Heart left ventricle (tissue), 16 donors: ENCODE data around the gene BBS4. TPM values are rescaled to one million over a fixed set of nuclear protein-coding genes. Genes with fewer than 3 reads are reported as not detected.
"Not testable (repeated sequence)": the region's sequence is repeated elsewhere in the genome, so short reads cannot be mapped to it uniquely, and the experiment has no call there.

Experiments used
- ATAC-seq, 4 donors: fragments of 200-7000 bp; cut with Tn5 transposase; one replicate each; pipeline ENCODE4 v1.9.1; 2020 to 2022; ENCODE audit warnings: moderate library complexity in 4 of 4, mild to moderate bottlenecking in 3 of 4, moderate number of reproducible peaks in 1 of 4
- DNase-seq, 5 donors: peaks; one replicate each; pipeline ENCODE4 v3.0.0-alpha.2; 2020
- H3K27ac ChIP-seq, 12 donors: fragments of 200-600 bp; sonication (generic) in 4 of 12; one replicate each; pipeline versions ENCODE4 v1.5.0 to v1.8.0; 2016 to 2022; ENCODE audit warnings: mild to moderate bottlenecking in 2 of 12
- H3K27me3 ChIP-seq, 9 donors: fragments of 200-600 bp; sonication (generic) in 2 of 9; one replicate each; pipeline versions ENCODE4 v1.5.1 to v1.8.0; 2016 to 2022; ENCODE audit warnings: mild to moderate bottlenecking in 3 of 9
- H3K36me3 ChIP-seq, 9 donors: fragments of 200-600 bp; sonication (generic) in 2 of 9; one replicate each; pipeline versions ENCODE4 v1.5.0 to v1.8.0; 2018 to 2022; ENCODE audit warnings: mild to moderate bottlenecking in 2 of 9
- H3K4me1 ChIP-seq, 12 donors: fragments of 200-600 bp; sonication (generic) in 4 of 12; one replicate each; pipeline versions ENCODE4 v1.5.0 to v1.8.0; 2016 to 2022; ENCODE audit warnings: mild to moderate bottlenecking in 3 of 12
- H3K4me3 ChIP-seq, 12 donors: fragments of 200-600 bp; sonication (generic) in 4 of 12; one replicate each; pipeline versions ENCODE4 v1.5.0 to v1.8.0; 2017 to 2022; ENCODE audit warnings: mild to moderate bottlenecking in 9 of 12, moderate library complexity in 4 of 12
- H3K9me3 ChIP-seq, 12 donors: fragments of 200-600 bp; sonication (generic) in 4 of 12; one replicate each; pipeline versions ENCODE4 v1.5.0 to v1.8.0; 2016 to 2022; ENCODE audit warnings: mild to moderate bottlenecking in 1 of 12
- CTCF ChIP-seq, 12 donors: fragments of 200-600 bp; sonication (generic) in 4 of 12; IDR thresholded peaks; one replicate each; pipeline versions ENCODE4 v1.5.0 to v1.8.0; 2018 to 2022; ENCODE audit warnings: antibody characterized with exemption in 12 of 12, mild to moderate bottlenecking in 5 of 12
- POLR2A ChIP-seq, 2 donors: fragments of 450-650 bp; IDR thresholded peaks; one replicate each; pipeline ENCODE4 v1.6.1; 2017; ENCODE audit warnings: antibody characterized with exemption in 2 of 2, mild to moderate bottlenecking in 2 of 2, moderate library complexity in 2 of 2
- WGBS, 4 donors: extraction: QIAGEN DNeasy Blood & Tissue Kit in 2 of 4; methylation state at CpG; one replicate each; pipeline versions ENCODE4 v1.1.5 to v1.1.7; 2013 to 2018; 5-methylcytosine and 5-hydroxymethylcytosine counted together
- intact Hi-C, 10 donors: fragments of 100-400 bp; cut with DNase I; formaldehyde crosslinking; loops; one replicate each; pipeline versions ENCODE4 v1.11.1 to v1.14.2; 2022
- polyA plus RNA-seq, 2 donors: library from polyadenylated mRNA; stranded (reverse); fragments of 200-250 nt; gene quantifications; one replicate each; pipeline ENCODE4 v1.2.3, GENCODE V29; 2013
- total RNA-seq, 9 donors: library from RNA; depleted of rRNA in 2 of 9; stranded (reverse); fragments of >200 nt in 2 of 9; fragmentation: NEBNext Ultra II Directional in 3 of 9; extraction: Animal tissue kit (Norgen Biotek cat#: 25700) in 3 of 9; gene quantifications; one replicate each; pipeline versions ENCODE4 v1.1.0 to v1.2.4, GENCODE V29; 2016 to 2023
- donor health status: ischemic (EF 13 %, LVEDD 7.1; RV severe dilation, severe dysfunction).
- donor health status: healthy with polysubstance abuse.
- donor health status: DM: no; HTN: yes; CAD: no.
- donor health status: DM: no; HTN: no; CAD: no.
- donor health status: ischemic (EF 25% LVEDD 6.9; RV normal size, moderate dysfunction).
- donor health status: ischemic (EF 25% LVEDD 5.7; RV mildly dilated, moderate dysfunction).
- donor health status: healthy.
- donor health status: DM: yes; HTN: yes; CAD: no.
- donor health status: ischemic (EF 35%, LVEDD 5.7; RV mildly dilated, moderate dysfunction).
- donor health status: nonischemic (EF 11% LVEDD 7.7; RV severe dilation, severe dysfunction).
- donor health status: DM: yes; HTN: yes; CAD: no.
- donor health status: PGD.
- donor health status: ischemic (EF 29% LVEDD 5.4; RV normal size, mild dysfunction).
- donor health status: nonischemic (EF 23%, LVEDD 6.1; RV moderate dilation, normal function).

The BBS4 gene
- total and polyA plus RNA-seq, 11 donors = 5.5 to 19.4 (median 12.7) TPM

- 90 to 96% (median 93%) methylated on average over 3 of the region's 3 CpGs for WGBS, 4 donors
- no peak for DNase-seq
- H3K27me3 ChIP-seq = no peaks in the 10 kb centered on the region
- H3K36me3 ChIP-seq = peaks cover 0 to 53% (median 15%) of the 10 kb centered on the region in 9 donors
- H3K4me3 ChIP-seq = no peak overlapping the region
- H3K9me3 ChIP-seq = no peaks in the 10 kb centered on the region
- TF ChIP-seq POLR2A (IDR thresholded peaks at IDR 0.05) (no peak), CTCF (IDR thresholded peaks at IDR 0.05) (no peak)
- H3K4me1 ChIP-seq = no peaks in the 10 kb centered on the region
- no peak overlapping the region for H3K27ac ChIP-seq
- ATAC-seq = no peak
- intact Hi-C loops = loop anchor here in 2 of 10 donors (10.0 kb wide), 2 partner anchors 359 to 549 kb away; no protein-coding TSS in a partner anchor
Observed at GRCh38 chr15:72725446-72725845, 39.4 kb downstream of the BBS4 start.

GRCh38 chr15:72725851-72726250 lies 39.8 kb downstream of the BBS4 start:
- intact Hi-C loops = loop anchor here in 2 of 10 donors (10.0 kb wide), 2 partner anchors 359 to 549 kb away; no protein-coding TSS in a partner anchor
- WGBS, 4 donors = 96 to 99% (median 97%) methylated on average over 6 of the region's 6 CpGs

GRCh38 chr15:72727154-72727553 lies 41.1 kb downstream of the BBS4 start:
- Histone ChIP-seq H3K4me1 (no peaks in the 10 kb centered on the region), H3K4me3 (no peak overlapping the region), H3K9me3 (no peaks in the 10 kb centered on the region), H3K27ac (no peak overlapping the region), H3K36me3 (peaks cover 0 to 70% (median 25%) of the 10 kb centered on the region in 9 donors), H3K27me3 (no peaks in the 10 kb centered on the region)
- TF ChIP-seq POLR2A (IDR thresholded peaks at IDR 0.05) (no peak), CTCF (IDR thresholded peaks at IDR 0.05) (no peak)
- intact Hi-C loops = loop anchor here in 2 of 10 donors (10.0 kb wide), 2 partner anchors 358 to 548 kb away; no protein-coding TSS in a partner anchor
- ATAC-seq = no peak
- no peak for DNase-seq

More at GRCh38 chr15:72725851-72726250, 39.8 kb downstream of the BBS4 start:
- H3K9me3 ChIP-seq, ATAC-seq, H3K4me1 ChIP-seq, H3K27ac ChIP-seq, H3K27me3 ChIP-seq, H3K4me3 ChIP-seq, DNase-seq: not testable (repeated sequence)
- H3K36me3 ChIP-seq = peaks cover 0 to 57% (median 15%) of the 10 kb centered on the region in 9 donors

GRCh38 chr15:72728249-72728648 lies 42.2 kb downstream of the BBS4 start:
- H3K36me3 ChIP-seq = peaks cover 0 to 71% (median 27%) of the 10 kb centered on the region in 9 donors
- not testable (repeated sequence) for H3K27me3 ChIP-seq, H3K27ac ChIP-seq, H3K9me3 ChIP-seq, H3K4me3 ChIP-seq, ATAC-seq, DNase-seq, H3K4me1 ChIP-seq
- WGBS, 4 donors = 90 to 97% (median 96%) methylated on average over 1 of the region's 1 CpG
- intact Hi-C loops = loop anchor here in 2 of 10 donors (10.0 kb wide), 2 partner anchors 357 to 547 kb away; no protein-coding TSS in a partner anchor

GRCh38 chr15:72728821-72729220 lies 42.8 kb downstream of the BBS4 start:
- no peak overlapping the region for H3K27ac ChIP-seq
- DNase-seq (no peak), ATAC-seq (no peak)
- peaks cover 0 to 70% (median 25%) of the 10 kb centered on the region in 9 donors for H3K36me3 ChIP-seq
- H3K4me3 ChIP-seq = no peak overlapping the region
- 90 to 96% (median 94%) methylated on average over 1 of the region's 1 CpG for WGBS, 4 donors
- H3K9me3 ChIP-seq = no peaks in the 10 kb centered on the region
- no peaks in the 10 kb centered on the region for H3K27me3 ChIP-seq
- intact Hi-C loops = loop anchor here in 2 of 10 donors (10.0 kb wide), 2 partner anchors 356 to 546 kb away; no protein-coding TSS in a partner anchor
- TF ChIP-seq CTCF (IDR thresholded peaks at IDR 0.05) (no peak), POLR2A (IDR thresholded peaks at IDR 0.05) (no peak)
- H3K4me1 ChIP-seq = no peaks in the 10 kb centered on the region
